ENCODE results near the gene KYAT1.

GRCh38 chr9:128822407-128823042 is 59.2 kb downstream of the KYAT1 start:
- TF ChIP-seq CTCF (conservative IDR thresholded peaks at IDR 0.05) (no peak), EZH2 (IDR thresholded peaks at IDR 0.05; ENCODE audit: low read depth) (no peak)

All from PC-9 (cell line).